Muscle of arm (tissue), 12 donors: ENCODE data around the gene FLNB. TPM values are rescaled to one million over a fixed set of nuclear protein-coding genes. Genes with fewer than 3 reads are reported as not detected.
A peak's percentile ranks its signal among the peaks of the same experiment; 100 is the strongest.
"Not testable (repeated sequence)": the region's sequence is repeated elsewhere in the genome, so short reads cannot be mapped to it uniquely, and the experiment has no call there.

Experiments used
- DNase-seq: peaks from one replicate; pipeline ENCODE4 v3.0.0-alpha.2; 2013
- polyA plus RNA-seq, 12 donors: library from polyadenylated mRNA; unstranded; fragments of 120-200 nt; gene quantifications; one replicate each; pipeline ENCODE4 v1.2.1, GENCODE V29; 2013; ENCODE audit not compliant: insufficient read length in 12 of 12

FLNB gene
- polyA plus RNA-seq, 12 donors, result 44.4 to 120 (median 54.9) TPM; not detected in 1

GRCh38 chr3:57980416-57980815, 27.8 kb upstream of the FLNB start:
- DNase-seq, result no peak

DNA sequence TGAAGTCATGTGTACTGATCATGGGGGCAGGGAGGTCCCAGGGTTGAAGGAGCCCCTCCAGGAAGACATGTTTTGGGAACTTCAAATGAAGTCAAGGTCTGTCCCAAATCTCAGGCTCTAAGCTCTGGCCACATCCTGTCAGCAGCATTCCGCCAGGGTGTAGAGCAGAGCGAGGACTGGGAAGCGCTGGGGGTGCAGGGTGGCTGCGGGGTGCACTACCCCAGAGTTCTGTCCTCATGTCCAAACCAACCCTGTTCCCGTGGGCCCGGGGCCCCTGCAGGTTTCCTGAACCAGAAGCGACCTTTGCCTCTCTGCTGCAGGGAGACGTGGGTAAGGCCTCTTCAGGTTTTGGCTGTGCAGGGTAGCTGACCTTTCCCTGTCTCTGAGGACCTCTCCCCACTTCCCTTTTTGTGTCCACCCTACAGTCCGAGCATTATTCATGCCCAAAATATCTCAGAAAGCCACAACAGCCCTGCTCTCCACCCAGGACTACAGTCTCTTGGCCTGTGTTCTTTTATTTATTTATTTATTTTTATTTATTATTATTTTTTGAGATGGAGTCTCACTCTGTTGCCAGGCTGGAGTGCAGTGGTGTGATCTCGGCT, 26.6 kb upstream of the FLNB start:
- no peak for DNase-seq

- no peak for DNase-seq
These were observed 25.5 kb upstream of the FLNB start for GRCh38 chr3:57982561-57983243.

GRCh38 chr3:57983734-57984518, 24.3 kb upstream of the FLNB start:
- DNase-seq, result peak; percentile 62

DNA sequence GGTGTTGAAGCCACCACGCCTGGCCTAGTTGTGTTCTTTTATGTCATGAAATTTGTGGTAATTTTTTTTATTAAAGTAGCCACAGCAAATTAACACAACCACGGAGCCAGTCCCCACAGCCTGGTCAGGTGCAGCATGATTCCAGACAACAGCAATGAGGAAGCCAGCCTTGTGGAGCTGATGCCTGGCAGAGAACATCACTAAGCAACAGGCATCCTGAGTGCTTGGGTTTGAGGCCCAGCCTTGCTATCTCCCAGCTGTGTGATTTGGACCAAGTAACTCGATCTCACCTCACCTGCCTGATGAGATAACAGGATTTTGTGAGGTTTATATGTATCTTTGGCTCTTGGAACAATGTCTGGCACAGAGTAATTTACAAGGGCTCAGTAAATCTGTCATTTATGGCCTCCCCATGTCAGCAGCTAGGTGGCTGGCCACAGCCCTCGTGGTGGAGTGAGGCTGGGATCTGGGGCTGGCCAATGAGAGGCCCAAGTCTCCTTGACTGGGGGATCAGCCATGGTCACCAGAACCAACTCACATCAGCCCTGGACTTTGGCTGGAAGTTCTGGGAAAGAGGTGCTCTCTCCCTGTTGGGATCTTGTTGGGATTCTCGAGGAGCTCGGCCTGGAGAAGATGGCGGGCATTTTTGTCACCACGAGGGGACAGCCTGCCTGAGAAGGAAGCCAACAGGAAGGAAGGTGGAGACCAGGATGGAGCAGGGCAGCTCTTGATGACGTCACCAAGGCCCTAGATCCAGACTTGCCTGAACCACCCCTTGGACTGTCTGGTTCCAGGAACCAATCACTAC, 22.8 kb upstream of the FLNB start:
- no peak for DNase-seq

- DNase-seq, result no peak
These were observed 22.3 kb upstream of the FLNB start for GRCh38 chr3:57985984-57986246.

DNA sequence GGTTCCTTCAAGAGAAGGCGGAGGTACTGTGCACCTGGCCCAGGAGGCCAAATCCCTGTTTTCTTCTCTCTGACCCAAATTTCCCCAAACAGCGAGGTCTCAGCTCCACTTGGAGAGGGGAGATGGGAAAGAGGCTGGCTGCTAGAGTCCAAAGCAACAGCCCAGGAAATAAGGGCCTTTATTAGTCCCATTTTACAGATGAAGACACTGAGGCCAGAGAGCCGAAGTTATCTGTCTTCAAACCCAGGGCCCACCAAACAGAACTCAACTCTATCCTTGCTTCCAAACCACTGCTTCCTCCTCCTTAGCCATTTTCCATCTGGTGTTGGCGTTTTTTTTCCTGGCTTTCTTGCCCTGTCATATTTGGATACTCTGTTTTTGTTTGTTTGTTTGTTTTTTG, 22.0 kb upstream of the FLNB start:
- DNase-seq, result no peak

GRCh38 chr3:57989198-57989597, 19.0 kb upstream of the FLNB start:
- DNase-seq, result not testable (repeated sequence)

DNA sequence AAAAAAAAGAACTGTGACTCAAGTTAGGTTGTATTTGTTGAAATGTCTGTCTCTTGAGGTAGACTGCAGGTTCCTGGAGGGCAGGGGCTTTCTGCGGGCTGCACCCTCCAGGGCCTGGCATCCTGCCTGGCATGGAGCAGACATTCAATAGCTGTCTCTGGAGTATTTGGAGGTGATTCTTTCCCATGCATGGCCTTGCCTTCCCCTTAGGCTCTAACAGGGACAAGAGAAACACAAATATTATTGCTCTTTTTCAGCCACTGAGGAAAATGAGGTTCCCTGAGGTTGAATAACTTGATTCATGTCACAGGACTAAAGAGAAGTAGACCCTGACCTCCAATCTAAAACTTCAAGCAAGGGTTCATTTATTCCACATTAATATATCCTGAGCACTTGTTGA, 18.6 kb upstream of the FLNB start:
- no peak for DNase-seq

GRCh38 chr3:57992452-57993213, 15.6 kb upstream of the FLNB start:
- no peak for DNase-seq

DNA sequence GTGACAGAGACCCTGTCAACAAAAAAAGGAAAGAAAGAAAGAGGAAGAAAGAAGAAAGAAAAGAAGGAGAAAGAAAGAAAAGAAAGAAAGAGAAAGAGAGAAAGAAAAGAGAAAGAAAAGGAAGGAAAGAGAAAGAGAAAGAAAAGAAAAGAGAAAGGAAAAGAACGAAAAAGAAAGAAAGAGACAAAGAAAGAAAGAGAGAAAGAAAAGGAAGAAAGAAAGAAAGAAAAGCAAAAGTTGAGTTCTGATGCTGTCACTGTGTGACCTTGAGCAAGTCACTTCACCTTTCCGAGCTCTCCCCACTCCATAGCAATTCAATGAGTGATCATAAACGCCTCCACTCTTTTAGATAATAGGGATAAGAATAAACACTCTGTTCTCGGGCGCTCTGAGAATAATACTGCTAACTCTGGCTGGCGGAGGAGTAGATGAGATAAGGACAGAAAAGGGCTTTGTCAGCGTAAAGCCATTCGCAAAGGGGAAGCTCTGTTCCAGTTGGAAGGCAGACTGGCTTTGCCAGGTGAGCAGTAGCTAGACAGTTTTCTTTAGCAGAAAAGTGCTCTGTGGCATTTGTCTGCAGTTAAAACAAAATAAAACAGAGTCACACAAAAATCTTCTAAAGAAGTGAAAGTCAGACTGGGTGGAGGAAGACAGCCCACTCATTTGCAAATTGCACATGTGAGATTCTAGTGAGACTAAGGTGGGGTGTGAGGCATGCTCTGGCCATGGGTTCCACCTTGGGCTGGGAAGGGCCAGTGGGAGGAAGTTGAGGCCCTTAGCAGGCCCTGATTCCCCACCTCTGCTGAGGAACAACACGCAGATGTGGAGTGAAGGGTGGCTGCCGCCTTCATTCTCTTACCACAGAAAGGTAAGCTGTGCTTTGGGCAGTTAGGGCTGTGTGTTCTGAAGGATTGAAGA, 9.6 kb upstream of the FLNB start:
- DNase-seq, result no peak

DNA sequence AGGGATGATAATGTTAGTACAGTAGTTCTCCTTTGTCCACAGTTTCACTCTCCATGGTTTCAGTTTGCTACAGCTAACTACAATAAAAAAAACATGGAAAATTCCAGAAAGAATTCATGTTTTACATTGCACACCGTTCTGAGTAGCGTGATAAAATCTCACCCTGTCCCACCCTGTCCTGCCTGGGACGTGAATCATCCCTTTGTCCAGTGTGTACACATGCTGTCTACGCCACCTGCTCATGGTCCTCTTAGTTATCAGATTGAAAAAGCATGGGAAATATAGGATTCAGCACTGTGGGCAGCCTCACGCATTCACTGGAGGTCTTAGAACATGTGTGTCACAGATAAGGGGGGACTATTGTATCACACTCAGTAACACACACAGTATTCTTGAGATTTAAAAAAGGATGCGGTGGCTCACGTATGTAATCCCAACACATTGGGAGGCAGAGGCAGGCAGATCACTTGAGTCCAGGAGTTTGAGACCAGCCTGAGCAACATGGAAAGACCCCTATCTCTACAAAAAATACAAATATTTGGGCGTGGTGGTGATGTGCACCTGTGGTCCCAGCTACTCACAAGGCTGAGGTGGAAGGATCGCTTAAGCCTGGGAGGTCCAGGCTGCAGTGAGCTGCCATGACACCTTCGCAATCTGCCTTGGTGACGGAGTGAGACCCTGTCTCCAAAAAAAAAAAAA, 8.7 kb upstream of the FLNB start:
- DNase-seq, result no peak

DNA sequence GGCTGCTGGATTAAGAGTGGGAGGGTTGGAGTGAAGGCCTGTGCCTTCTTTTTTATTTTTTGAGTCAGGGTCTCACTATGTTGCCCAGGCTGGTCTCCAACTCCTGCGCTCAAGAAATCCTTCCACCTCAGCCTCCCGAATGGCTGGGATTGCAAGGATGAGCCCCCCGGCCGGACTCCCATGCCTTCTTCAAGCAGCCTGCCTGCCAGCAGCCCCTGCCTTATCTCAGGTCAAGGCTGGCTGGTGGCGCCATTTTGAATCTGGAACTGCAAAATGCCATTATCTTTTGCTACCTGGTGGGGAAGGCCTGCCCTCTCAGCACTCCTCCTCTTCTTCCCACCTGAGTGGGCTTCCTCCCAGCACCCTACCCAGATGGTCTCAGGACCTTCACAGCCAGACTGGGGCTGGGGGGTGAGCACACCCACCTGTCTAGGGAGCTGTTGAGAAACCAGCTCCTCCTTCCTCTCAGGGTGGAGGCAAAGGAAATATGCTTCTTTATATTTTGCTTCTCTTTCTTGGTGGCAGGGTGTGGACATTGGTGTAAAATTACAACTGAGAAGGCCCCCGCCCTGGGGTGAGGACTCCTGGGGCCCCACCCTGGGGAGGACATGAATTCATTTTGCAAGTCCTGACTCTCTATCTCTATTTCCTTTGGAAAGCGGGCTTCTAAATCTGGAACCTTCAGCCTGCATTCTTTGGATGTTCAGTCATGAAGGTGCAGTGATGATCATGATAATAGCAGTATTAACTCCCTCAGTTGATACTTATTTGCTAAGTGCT, 7.7 kb upstream of the FLNB start:
- no peak for DNase-seq

DNA sequence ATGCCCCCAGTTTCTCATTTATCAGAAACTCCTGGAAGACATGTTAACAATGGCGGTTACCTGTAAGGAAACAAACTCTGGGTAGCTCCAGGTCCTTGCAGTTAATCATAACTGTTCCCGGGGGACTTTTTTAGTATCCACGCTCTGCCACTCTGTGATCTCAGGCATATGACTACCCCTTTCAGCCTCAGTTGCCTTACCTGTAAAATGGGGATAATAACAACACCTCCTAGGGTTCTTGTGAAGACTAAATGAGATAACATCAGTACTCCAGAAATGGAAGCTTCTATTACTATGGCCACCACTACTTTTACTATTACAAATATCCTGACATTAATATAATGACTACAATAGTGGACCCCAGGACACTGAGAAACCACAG, 7.1 kb upstream of the FLNB start:
- DNase-seq, result no peak

DNA sequence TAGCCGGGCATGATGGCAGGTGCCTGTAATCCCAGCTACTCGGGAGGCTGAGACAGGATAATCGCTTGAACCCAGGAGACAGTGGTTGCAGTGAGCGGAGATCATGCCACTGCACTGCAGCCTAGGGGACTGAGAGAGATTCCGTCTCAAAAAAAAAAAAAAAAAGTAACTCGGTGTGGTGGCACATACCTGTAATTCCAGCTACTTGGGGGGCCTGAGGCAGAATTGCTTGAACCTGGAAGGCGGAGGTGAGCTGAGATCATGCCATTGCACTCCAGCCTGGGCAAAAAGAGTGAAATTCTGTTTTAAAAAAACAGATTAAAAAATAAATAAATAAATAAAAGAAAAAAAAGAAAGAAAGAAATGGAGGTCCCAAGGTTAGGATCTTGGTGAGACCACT, 6.2 kb upstream of the FLNB start:
- DNase-seq, result no peak

DNA sequence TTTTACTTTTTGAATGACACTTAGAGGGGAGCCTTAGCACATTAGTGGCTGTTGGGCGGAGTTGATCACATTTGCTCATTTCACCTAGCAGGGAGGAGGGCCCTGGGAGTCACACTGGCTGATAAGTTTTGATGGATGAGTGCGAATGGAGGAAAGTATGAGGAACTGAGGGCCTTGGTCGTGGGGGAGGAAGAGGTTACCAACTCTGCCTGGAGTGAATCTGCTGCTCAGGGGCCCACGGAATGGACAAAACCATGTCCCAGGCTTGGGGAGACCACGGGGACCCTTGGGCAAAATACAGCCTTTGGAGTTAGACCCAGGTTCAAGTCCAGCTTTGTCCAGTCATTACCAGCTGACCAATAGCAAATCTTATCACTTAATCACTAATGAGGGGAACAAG, 5.1 kb upstream of the FLNB start:
- DNase-seq, result no peak

GRCh38 chr3:58004973-58005372, 3.2 kb upstream of the FLNB start:
- no peak for DNase-seq

- DNase-seq, result no peak
These were observed 2.6 kb upstream of the FLNB start for GRCh38 chr3:58005669-58006068.

GRCh38 chr3:58006661-58007060, 1.6 kb upstream of the FLNB start:
- no peak for DNase-seq
